Epithelial cell of proximal tubule (primary cell): Measurements from ENCODE around the gene SEMA7A. TPM values are rescaled to one million over a fixed set of nuclear protein-coding genes. Genes with fewer than 3 reads are reported as not detected.

ENCODE experiments used
- DNase-seq: peaks from one replicate; pipeline ENCODE4 v3.0.0-alpha.2; 2011; ENCODE audit warnings: low read depth
- H3K4me3 ChIP-seq: 2 replicates; pipeline ENCODE4 v1.5.1; 2011; ENCODE audit warnings: low read depth, mild to moderate bottlenecking, low read length
- CTCF ChIP-seq: conservative IDR thresholded peaks from 2 replicates; pipeline ENCODE4 v1.5.1; 2012; ENCODE audit warnings: low read depth, mild to moderate bottlenecking, low read length
- total RNA-seq: library from RNA; depleted of rRNA; stranded (reverse); fragments of >200 nt; gene quantifications from 2 replicates; pipeline ENCODE4 v1.2.3, GENCODE V29; 2015

The SEMA7A gene
- total RNA-seq, 1 donor from 2014 or later, result 113 TPM

- no peak for DNase-seq
- TF ChIP-seq CTCF, result no peak
- no peak overlapping the region for H3K4me3 ChIP-seq
Measured at GRCh38 chr15:74400915-74401757, 32.6 kb downstream of the SEMA7A start.

- TF ChIP-seq CTCF, result no peak
- no peak overlapping the region for H3K4me3 ChIP-seq
- no peak for DNase-seq
Measured at GRCh38 chr15:74400313-74400860, 33.4 kb downstream of the SEMA7A start.

- no peak for TF ChIP-seq CTCF
- no peak overlapping the region for H3K4me3 ChIP-seq
- DNase-seq, result no peak
Measured at GRCh38 chr15:74399511-74400312, 34.0 kb downstream of the SEMA7A start.

- H3K4me3 ChIP-seq, result no peak overlapping the region
- TF ChIP-seq CTCF, result no peak
- no peak for DNase-seq
Measured at GRCh38 chr15:74399100-74399499, 34.7 kb downstream of the SEMA7A start.

GRCh38 chr15:74398183-74398582 is 35.6 kb downstream of the SEMA7A start:
- no peak for TF ChIP-seq CTCF
- no peak overlapping the region for H3K4me3 ChIP-seq
- DNase-seq, result no peak

GRCh38 chr15:74397239-74398068 is 36.3 kb downstream of the SEMA7A start:
- no peak for TF ChIP-seq CTCF
- no peak overlapping the region for H3K4me3 ChIP-seq
- DNase-seq, result no peak
